A673 (cell line): Measurements from ENCODE around the gene TARBP1.

Experiments
- CTCF ChIP-seq: fragments of 300-800, 200-600 bp; sonication (generic); conservative IDR thresholded peaks from 2 replicates; pipeline ENCODE4 v1.5.1; 2017; ENCODE audit warnings: low read depth, mild to moderate bottlenecking, antibody characterized with exemption, low read length, moderate library complexity, mixed read lengths
- EZH2 ChIP-seq: fragments of 200-600 bp; sonication (generic); IDR thresholded peaks from 2 replicates; pipeline ENCODE4 v1.6.1; 2017; ENCODE audit warnings: borderline replicate concordance, low read depth, mild to moderate bottlenecking, mixed read lengths, antibody characterized with exemption, low read length; ENCODE audit not compliant: poor library complexity, severe bottlenecking

DNA sequence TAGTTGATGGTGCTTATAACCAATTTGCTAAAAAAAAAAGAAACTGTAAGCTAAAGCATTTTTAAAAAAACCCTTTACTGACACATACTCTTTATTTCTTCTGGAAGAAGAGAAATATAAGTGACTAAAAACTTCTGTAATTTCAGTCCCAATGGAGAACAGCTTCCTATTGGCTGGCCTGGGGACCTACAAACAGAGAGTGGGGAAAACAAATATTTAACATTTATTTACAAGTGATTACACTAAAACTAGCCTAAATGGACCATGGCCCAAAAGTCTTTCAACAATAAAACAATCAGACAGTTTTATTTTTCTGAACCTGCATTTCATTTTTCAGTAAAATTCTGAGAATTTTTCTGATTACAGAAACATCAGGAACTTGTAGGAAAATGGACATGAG, 15.2 kb downstream of the TARBP1 start:
- TF ChIP-seq EZH2 = no peak
- TF ChIP-seq CTCF = no peak
